ENCODE measurements around the gene PTCH2. TPM values are rescaled to one million over a fixed set of nuclear protein-coding genes. Genes with fewer than 3 reads are reported as not detected.

PTCH2 gene
- total RNA-seq, 1 experiment from 2014 or later = 1.1 TPM

GRCh38 chr1:44777547-44777946 lies 65.5 kb downstream of the PTCH2 start:
- POLR2A ChIA-PET = no interaction called here
- Mint-ChIP-seq H3K27ac (peak overlapping the region; percentile 94), H3K4me3 (peak overlapping the region; percentile 87), H3K27me3 (ENCODE audit: low read depth) (no peaks in the 10 kb centered on the region), H3K4me1 (peaks cover 22% of the 10 kb centered on the region), H3K9me3 (no peaks in the 10 kb centered on the region), H3K36me3 (peaks cover 49% of the 10 kb centered on the region)
- ATAC-seq = no peak
- no peak for TF ChIP-seq ZNF532 (CRISPR knock-in tag; IDR thresholded peaks at IDR 0.05; ENCODE audit: borderline replicate concordance)
- TF ChIP-seq ZBTB43 (CRISPR knock-in tag; IDR thresholded peaks at IDR 0.05) = 0 out of 2 replicates have a peak, but pooled peaks have one; percentile 2
- TF ChIP-seq SP1 (CRISPR knock-in tag; conservative IDR thresholded peaks at IDR 0.05) = 0 out of 2 replicates have a peak, but pooled peaks have one; percentile 18
- TF ChIP-seq SMAD4 (CRISPR knock-in tag; IDR thresholded peaks at IDR 0.05) = no peak
- CTCF ChIA-PET = no interaction called here
- no peak for DNase-seq (ENCODE audit: low spot score)

- ChIA-PET POLR2A (interaction anchor here (1.1 to 2.8 kb wide), 4 partner anchors 8 to 745 kb away, joined by 3 to 19 read pairs (median 12); partner anchors contain the start of gene PRDX1), CTCF (interaction anchor here (1.7 to 2.0 kb wide), 2 partner anchors 10 to 17 kb away, joined by 5 to 9 read pairs; partner anchors contain the start of gene BEST4)
- Mint-ChIP-seq H3K36me3 (peaks cover 49% of the 10 kb centered on the region), H3K4me1 (peaks cover 22% of the 10 kb centered on the region), H3K9me3 (no peaks in the 10 kb centered on the region), H3K27ac (peak overlapping the region; percentile 92), H3K27me3 (ENCODE audit: low read depth) (no peaks in the 10 kb centered on the region), H3K4me3 (peak overlapping the region; percentile 87)
- no peak for ATAC-seq
- no peak for DNase-seq (ENCODE audit: low spot score)
- no peak for TF ChIP-seq ZBTB21 (CRISPR knock-in tag; IDR thresholded peaks at IDR 0.05; ENCODE audit: borderline replicate concordance)
- no peak for TF ChIP-seq NR3C1 (CRISPR knock-in tag; conservative IDR thresholded peaks at IDR 0.05; ENCODE audit: low read depth)
- no peak for TF ChIP-seq ZNF121 (CRISPR knock-in tag; IDR thresholded peaks at IDR 0.05)
- no peak for TF ChIP-seq ATF1 (CRISPR knock-in tag; IDR thresholded peaks at IDR 0.05)
- TF ChIP-seq TEAD4 (CRISPR knock-in tag; IDR thresholded peaks at IDR 0.05) = no peak
- no peak for TF ChIP-seq NR2C2 (CRISPR knock-in tag; IDR thresholded peaks at IDR 0.05)
- no peak for TF ChIP-seq FOXP1 (CRISPR knock-in tag; IDR thresholded peaks at IDR 0.05; ENCODE audit: borderline replicate concordance)
Observed at GRCh38 chr1:44776730-44777068, 66.4 kb downstream of the PTCH2 start.

- ATAC-seq (no peak), DNase-seq (ENCODE audit: low spot score) (no peak)
- Mint-ChIP-seq H3K36me3 (peaks cover 49% of the 10 kb centered on the region), H3K4me3 (peak overlapping the region; percentile 87), H3K27ac (peak overlapping the region; percentile 92), H3K9me3 (no peaks in the 10 kb centered on the region), H3K27me3 (ENCODE audit: low read depth) (no peaks in the 10 kb centered on the region), H3K4me1 (peaks cover 22% of the 10 kb centered on the region)
- ChIA-PET POLR2A (interaction anchor here (0.6 to 2.8 kb wide), 17 partner anchors 8 to 1126 kb away, joined by 3 to 19 read pairs (median 4); partner anchors contain the start of genes ARMH1, BTBD19, HECTD3 and KDM4A), CTCF (interaction anchor here (1.7 to 2.0 kb wide), 2 partner anchors 11 to 17 kb away, joined by 5 to 9 read pairs; partner anchors contain the start of gene BEST4)
- TF ChIP-seq ESRRA (CRISPR knock-in tag; IDR thresholded peaks at IDR 0.05; ENCODE audit: borderline replicate concordance) (no peak), ARID4B (CRISPR knock-in tag; IDR thresholded peaks at IDR 0.05; ENCODE audit: borderline replicate concordance) (no peak), GRHL2 (CRISPR knock-in tag; IDR thresholded peaks at IDR 0.05; ENCODE audit: insufficient replicate concordance, severe bottlenecking) (no peak), E2F4 (CRISPR knock-in tag; IDR thresholded peaks at IDR 0.05; ENCODE audit: borderline replicate concordance, low read depth) (no peak), STAT6 (CRISPR knock-in tag; conservative IDR thresholded peaks at IDR 0.05; ENCODE audit: low read depth) (no peak)
Observed at GRCh38 chr1:44775930-44776729, 66.9 kb downstream of the PTCH2 start.

All from WTC11 (cell line).